ENCODE data around the gene CELA3B.
"Not testable (repeated sequence)": the region's sequence is repeated elsewhere in the genome, so short reads cannot be mapped to it uniquely, and the experiment has no call there.

- TF ChIP-seq POLR2A (IDR thresholded peaks at IDR 0.05; ENCODE audit: low read length); GATA1 (IDR thresholded peaks at IDR 0.05; ENCODE audit: low read depth, low read length): not testable (repeated sequence)
Measured at GRCh38 chr1:22003959-22004358, 27.1 kb downstream of the CELA3B start.
